Stimulated activated CD4-positive, alpha-beta T cell treated with anti-CD3 and anti-CD28 coated beads, Interleukin-4, amount 100 ng/mL, for 4 hours (primary cell): Measurements from ENCODE around the gene SPDYE6.
"Not testable (repeated sequence)": the region's sequence is repeated elsewhere in the genome, so short reads cannot be mapped to it uniquely, and the experiment has no call there.

ENCODE experiments used
- DNase-seq, 2 experiments: peaks; one replicate each; pipeline ENCODE4 v3.0.0-alpha.2; 2020

SPDYE6 gene

DNA sequence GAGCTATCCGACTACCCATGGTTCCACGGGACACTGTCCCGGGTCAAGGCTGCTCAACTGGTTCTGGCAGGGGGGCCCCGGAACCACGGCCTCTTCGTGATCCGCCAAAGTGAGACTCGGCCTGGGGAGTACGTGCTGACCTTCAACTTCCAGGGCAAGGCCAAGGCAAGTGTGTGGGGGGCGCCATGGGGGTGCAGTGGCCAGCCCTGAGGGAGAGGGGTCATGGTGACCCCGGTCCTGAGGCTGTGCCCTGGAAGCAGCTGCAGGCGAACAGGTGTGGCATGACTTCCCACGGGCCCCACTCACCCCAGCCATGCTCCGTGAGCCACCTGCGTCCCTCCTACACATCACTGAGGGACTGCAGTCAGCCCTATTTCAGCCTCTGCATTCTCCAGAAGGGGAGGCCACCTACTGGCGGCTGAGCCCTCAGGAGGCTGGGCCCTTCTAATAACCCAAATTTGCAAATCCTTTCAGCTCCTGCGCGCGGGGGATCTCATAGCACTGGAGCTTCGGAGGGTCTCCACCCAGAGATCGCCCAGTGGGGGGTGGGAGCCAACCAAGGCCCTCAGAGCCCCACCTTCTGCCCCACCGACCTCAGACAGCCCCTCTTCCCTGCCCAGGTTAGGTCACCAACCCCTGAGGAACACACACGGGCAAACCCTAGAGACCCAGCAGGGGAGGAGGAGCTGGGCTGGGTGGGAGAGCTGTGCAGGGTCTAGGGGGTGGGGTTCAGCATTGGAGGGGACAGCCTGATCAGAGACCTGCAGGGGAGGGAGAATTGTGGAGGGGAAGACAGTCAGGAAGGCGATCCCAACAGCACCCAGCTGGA lies 38.8 kb downstream of the SPDYE6 start:
- no peak for DNase-seq

- no peak for DNase-seq
These were observed 42.1 kb downstream of the SPDYE6 start for GRCh38 chr7:102313997-102314780.

GRCh38 chr7:102312317-102312716 lies 43.9 kb downstream of the SPDYE6 start:
- DNase-seq: no peak

- DNase-seq: no peak
These were observed 45.8 kb downstream of the SPDYE6 start for GRCh38 chr7:102310414-102310815.

- DNase-seq: no peak
These were observed 49.1 kb downstream of the SPDYE6 start for GRCh38 chr7:102306916-102307677.

DNA sequence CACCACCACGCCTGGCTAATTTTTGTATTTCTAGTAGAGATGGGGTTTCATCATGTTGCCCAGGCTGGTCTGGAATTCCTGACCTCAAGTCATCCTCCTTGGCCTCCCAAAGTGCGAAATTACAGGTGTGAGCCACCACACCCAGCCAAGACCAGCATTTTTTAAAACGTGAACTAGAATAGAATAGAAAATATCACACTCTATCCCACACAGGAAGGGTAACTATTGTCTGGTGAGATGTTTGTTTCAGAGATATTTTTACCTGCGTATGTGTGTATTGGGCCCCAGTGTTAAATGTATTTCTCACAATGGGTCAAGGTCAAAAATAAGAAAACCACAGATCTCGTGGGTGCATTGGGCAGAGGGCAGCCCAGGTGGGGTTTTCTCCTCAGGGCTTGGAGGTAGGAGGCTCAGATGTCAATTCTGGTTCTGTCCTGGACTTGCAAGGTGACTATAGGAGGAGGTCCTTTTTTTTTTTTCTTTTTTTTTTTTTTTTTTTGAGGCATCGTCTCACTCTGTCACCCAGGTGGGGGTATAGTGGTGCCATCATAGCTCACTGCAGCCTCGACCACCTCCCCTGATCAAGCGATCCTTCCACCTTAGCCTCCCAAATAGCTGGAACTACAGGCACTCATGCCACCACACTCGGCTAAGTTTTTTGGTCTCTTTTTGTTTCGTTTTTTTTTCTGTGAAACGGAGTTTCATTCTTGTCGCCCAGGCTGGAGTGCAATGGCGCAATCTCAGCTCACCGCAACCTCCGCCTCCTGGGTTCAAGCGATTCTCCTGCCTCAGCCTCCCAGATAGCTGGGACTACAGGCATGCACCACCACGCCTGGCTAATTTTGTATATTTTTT lies 50.6 kb downstream of the SPDYE6 start:
- no peak for DNase-seq

DNA sequence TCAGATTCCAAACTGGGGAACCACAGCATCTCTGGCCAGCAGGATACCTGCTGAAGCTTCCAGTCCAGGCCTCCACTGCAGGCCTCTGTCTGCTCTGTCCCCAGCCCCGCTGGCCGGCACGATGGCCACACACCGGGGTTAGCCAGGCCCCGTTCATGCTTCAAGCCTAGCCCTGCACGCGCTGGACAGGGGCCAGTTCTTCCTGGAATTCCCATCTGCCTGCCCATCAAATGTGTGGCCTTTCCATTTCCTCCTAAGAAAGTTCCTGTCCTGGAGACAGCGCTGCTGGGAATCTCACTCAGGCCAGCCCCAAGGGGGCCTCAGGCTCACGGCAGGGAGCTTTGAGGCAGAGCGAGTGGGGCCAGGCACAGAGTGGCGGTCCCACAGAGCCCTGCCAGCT lies 51.6 kb downstream of the SPDYE6 start:
- DNase-seq: no peak

DNA sequence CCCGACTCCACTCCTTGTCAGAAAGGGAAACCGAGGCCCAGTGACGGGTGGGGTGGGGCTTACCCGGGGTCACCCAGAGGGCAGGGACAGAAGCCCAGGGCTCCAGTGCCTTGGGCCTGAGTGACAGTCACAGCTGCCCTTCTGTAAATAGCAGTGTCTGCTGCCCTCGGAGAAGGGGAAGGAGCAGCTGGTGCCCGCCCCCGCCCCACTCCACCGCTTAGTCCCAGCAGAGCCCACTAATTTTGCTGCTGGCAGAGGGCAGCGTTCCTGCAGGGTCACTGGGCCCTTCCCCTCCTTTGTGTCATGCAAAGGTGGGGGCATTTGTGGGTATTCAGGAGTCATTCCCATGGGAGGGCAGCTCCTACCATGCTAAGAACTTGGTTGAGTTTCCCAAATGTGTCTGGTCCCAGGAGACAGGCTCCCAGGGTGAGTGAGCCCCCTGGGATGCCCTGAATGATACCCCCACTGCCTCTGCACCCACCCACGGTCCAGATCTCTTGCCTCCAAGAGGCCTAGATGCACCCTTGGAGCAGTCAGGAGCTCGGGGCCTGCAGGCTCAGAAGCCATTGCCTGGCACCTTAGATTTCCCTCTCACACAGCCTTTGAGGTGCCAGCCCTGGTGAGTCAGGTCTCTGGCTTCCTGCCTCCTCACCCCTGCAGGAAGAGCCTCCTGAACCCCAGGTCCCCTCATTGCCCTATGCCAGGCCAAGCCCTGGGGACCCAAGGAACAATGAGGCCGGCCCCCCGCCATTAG lies 52.4 kb downstream of the SPDYE6 start:
- no peak for DNase-seq

DNA sequence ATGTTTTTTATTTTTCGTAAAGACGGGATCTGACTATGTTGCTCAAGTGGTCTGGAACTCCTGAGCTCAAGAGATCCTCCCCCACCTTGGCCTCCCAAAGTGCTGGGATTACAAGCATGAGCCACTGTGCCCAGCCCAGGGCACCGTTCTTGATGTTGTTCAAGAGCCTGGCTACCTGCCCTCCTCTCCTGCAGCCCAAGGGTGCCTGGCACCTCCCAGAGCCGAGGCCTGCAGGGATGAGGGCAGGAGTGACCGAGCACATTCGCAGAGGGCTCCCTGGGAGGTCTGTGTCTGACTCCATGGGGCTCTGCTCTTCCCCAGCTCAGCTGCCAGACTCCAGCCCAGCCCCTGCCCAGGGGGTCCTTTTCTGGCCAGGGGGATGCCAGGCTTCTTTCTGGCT lies 54.2 kb downstream of the SPDYE6 start:
- no peak for DNase-seq

DNA sequence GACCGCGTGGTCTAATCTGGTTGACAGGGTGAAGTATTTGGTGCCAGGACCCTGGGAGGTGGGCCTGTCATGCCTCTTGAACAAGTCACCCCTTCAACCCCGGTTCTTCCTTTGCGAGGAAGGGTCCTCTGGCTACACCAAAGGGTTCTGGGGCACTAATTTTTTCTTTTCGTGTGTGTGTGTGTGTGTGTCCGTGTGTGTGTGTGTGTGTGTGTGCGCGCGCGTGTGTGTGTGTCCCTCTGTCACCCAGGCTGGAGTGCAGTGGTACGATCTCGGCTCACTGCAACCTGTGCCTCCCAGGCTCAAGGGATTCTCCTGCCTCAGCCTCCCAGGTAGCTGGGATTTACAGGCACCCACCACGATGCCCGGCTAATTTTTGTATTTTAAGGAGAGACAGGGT lies 54.9 kb downstream of the SPDYE6 start:
- DNase-seq: not testable (repeated sequence)

DNA sequence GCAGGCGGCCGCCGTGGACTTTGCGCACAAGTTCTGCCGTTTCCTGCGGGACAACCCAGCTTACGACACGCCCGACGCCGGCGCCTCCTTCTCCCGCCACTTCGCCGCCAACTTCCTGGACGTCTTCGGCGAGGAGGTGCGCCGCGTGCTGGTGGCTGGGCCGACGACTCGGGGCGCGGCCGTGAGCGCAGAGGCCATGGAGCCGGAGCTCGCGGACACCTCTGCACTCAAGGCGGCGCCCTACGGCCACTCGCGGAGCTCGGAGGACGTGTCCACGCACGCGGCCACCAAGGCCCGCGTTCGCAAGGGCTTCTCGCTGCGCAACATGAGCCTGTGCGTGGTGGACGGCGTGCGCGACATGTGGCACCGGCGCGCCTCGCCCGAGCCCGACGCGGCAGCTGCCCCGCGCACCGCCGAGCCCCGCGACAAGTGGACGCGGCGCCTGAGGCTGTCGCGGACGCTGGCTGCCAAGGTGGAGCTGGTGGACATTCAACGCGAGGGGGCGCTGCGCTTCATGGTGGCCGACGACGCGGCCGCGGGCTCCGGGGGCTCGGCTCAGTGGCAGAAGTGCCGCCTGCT lies 55.5 kb downstream of the SPDYE6 start:
- DNase-seq: no peak

DNA sequence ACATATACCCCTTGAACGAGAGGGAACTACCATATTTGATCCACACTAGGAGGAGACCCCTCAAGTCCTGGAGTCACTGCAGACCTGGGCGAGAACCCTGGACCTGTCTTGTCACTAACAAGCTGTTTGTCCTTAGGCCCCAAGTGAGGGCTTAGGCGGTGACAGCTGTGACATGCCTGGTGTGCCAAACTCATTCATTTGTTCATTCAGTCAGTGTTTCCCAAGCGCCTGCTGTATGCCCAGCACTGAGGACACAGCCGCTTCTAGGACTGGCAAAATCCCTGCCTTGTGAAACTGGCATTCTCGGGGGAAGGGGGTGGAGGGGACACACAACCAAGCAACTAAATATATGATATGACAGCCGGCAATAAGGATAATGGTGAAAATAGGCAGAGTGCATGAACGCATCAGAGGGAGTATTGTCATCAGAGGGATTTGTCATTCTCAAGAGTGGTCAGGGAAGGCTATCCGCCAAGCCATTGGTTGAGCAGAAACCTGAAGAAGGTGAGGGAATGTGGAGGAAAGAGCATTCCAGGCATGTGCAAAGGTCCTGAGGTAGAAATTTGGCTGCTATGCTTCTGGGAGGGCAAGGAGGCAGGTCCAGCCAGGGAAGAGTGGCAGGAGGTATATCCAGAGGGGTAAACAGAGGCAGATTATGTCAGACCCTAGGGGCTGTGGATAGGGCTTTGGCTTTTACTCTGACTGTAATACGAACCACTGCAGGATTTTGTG lies 58.6 kb downstream of the SPDYE6 start:
- DNase-seq: no peak

DNA sequence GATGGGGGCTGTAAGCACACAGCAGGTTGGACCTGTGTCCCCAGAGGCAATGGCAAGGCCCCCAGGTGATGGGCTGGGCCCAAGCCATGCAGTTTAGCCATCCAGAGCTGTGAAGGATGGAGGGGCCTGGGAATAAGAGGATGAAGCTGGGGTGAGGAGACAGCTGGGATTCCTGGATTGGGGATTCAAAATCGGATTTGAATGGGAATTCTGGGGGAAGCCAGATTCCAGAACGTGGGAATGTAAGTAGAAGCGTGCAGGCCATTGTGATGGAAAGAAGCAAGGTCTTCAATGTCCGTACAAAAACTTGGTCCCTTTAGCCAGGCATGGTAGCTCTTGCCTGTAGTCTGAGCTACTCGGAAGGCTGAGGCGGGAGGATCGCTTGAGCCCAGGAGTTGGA lies 59.7 kb downstream of the SPDYE6 start:
- DNase-seq: no peak

DNA sequence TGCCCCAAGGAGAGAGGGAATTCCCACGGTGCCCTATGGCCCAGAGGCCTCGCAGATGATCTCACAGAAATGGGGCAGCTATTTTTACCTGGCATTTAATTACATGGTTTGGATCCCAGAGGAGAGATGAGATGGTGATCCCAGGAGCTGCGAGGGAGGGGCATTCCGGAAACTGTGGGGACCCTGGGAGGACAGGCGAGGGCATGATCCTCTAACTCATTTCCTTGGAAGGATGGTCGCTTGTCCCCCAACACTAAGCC lies 60.1 kb downstream of the SPDYE6 start:
- no peak for DNase-seq
